ENCODE measurements around the gene JHY.

Gene JHY

DNA sequence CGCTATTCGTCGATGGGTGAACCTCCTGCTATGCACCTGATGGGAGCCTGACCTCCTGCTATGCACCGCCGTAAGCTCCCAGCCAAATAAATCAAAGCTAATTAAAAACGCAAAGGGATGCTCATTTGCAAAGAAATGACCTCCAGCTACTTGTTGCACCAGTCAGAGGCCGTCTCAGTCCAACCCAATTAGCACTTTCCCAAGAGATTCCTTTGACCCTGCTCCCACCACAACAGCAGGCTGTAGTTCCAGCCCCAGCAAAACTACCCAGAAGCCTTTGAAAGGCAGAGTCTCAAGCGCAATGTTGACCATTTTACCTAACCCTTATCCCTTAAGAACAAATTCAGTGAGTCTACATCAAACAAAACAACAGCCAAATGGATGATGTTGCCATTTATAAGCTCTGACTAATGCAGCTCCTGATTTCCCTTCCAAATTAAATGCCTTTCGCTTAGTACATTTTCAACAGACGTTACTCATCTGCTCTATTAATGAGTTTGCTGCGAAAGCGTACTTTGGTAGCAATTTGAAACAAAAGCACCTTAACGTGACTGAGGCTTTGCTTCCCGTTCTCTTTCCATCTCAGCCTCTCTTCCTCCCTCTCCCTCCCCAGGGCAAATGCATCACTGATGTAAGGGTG, 116.3 kb downstream of the JHY start:
- TF ChIP-seq POLR2AphosphoS5 (IDR thresholded peaks at IDR 0.05; ENCODE audit: borderline replicate concordance, low read depth, low read length) (no peak), EZH2 (IDR thresholded peaks at IDR 0.05) (no peak), FOXP2 (optimal IDR thresholded peaks at IDR 0.05; ENCODE audit: control extremely low read depth, extremely low read length, insufficient read depth) (no peak)
- Histone ChIP-seq H3K9ac (ENCODE audit: insufficient read length) (no peak overlapping the region), H3K36me3 (ENCODE audit: insufficient read depth, low read length) (no peaks in the 10 kb centered on the region), H3K9me3 (ENCODE audit: low read depth, low read length) (no peaks in the 10 kb centered on the region), H3K27ac (no peak overlapping the region), H3K4me3 (no peak overlapping the region)
- DNase-seq (ENCODE audit: low read depth, low spot score) = no peak

GRCh38 chr11:123000721-123001120, 118.2 kb downstream of the JHY start:
- no peak for DNase-seq (ENCODE audit: low read depth, low spot score)
- no peak overlapping the region for H3K4me3 ChIP-seq
- no peak overlapping the region for H3K9ac ChIP-seq (ENCODE audit: insufficient read length)
- TF ChIP-seq POLR2AphosphoS5 (IDR thresholded peaks at IDR 0.05; ENCODE audit: borderline replicate concordance, low read depth, low read length) (no peak), EZH2 (IDR thresholded peaks at IDR 0.05) (no peak), FOXP2 (optimal IDR thresholded peaks at IDR 0.05; ENCODE audit: control extremely low read depth, extremely low read length, insufficient read depth) (no peak)
- no peaks in the 10 kb centered on the region for H3K36me3 ChIP-seq (ENCODE audit: insufficient read depth, low read length)
- no peak overlapping the region for H3K27ac ChIP-seq
- H3K9me3 ChIP-seq (ENCODE audit: low read depth, low read length) = no peaks in the 10 kb centered on the region

- TF ChIP-seq FOXP2 (optimal IDR thresholded peaks at IDR 0.05; ENCODE audit: control extremely low read depth, extremely low read length, insufficient read depth) = no peak
- TF ChIP-seq EZH2 (IDR thresholded peaks at IDR 0.05) = no peak
- no peak for TF ChIP-seq POLR2AphosphoS5 (IDR thresholded peaks at IDR 0.05; ENCODE audit: borderline replicate concordance, low read depth, low read length)
- Histone ChIP-seq H3K9me3 (ENCODE audit: low read depth, low read length) (no peaks in the 10 kb centered on the region), H3K4me3 (no peak overlapping the region), H3K27ac (no peak overlapping the region), H3K9ac (ENCODE audit: insufficient read length) (no peak overlapping the region), H3K36me3 (ENCODE audit: insufficient read depth, low read length) (no peaks in the 10 kb centered on the region)
- no peak for DNase-seq (ENCODE audit: low read depth, low spot score)
Measured at GRCh38 chr11:123006860-123007542, 124.4 kb downstream of the JHY start.

Data from SK-N-MC (cell line).